ENCODE results near the gene GDPD1.

DNA sequence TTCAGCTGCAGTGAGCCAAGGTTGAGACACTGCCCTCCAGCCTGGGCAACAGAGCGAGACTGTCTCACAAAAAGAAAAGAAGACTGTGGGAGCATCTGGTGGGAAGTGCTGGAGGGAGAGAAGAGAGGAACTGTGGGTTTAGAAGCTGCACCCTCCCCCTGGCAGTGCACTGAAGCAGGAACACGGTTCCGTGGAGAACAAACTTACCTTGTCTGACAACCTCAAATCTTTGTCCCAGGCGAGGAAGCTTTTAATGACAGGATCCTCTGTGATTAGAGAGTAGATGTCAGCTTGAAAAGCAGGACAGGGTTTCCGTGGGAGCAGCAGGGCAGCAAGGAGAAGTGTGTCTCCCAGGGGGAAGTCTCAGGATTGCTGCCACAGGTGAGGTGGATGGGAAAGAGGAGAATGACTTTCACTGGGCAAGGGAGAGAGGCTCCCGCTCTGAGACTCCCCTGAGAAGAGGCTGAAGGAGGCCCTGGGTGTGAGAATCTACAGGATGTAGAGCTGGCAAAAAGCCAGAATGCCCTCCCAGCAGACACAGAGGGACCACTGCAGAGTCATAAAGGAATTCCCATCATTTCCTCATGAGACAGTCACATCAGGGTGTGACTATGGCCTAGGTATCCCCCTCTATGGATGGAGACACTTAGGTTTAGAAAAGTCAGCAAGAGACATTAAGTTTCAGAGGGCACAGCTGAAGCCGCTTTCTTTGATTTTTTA is 41.9 kb upstream of the GDPD1 start:
- TF ChIP-seq, protein P1, sequence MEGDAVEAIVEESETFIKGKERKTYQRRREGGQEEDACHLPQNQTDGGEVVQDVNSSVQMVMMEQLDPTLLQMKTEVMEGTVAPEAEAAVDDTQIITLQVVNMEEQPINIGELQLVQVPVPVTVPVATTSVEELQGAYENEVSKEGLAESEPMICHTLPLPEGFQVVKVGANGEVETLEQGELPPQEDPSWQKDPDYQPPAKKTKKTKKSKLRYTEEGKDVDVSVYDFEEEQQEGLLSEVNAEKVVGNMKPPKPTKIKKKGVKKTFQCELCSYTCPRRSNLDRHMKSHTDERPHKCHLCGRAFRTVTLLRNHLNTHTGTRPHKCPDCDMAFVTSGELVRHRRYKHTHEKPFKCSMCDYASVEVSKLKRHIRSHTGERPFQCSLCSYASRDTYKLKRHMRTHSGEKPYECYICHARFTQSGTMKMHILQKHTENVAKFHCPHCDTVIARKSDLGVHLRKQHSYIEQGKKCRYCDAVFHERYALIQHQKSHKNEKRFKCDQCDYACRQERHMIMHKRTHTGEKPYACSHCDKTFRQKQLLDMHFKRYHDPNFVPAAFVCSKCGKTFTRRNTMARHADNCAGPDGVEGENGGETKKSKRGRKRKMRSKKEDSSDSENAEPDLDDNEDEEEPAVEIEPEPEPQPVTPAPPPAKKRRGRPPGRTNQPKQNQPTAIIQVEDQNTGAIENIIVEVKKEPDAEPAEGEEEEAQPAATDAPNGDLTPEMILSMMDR (IDR thresholded peaks at IDR 0.05; ENCODE audit: low read depth, low read length), result no peak
- no peak for TF ChIP-seq EZH2phosphoT487 (IDR thresholded peaks at IDR 0.05; ENCODE audit: low read depth)

All from OCI-LY3 (cell line).